Vagina (tissue), 2 donors: ENCODE results near the gene TTLL9.

Source experiments
- POLR2A ChIP-seq, 2 donors: fragments of 450-650 bp; IDR thresholded peaks; one replicate each; pipeline ENCODE4 v1.6.1; 2017; ENCODE audit warnings: antibody characterized with exemption in 2 of 2, mild to moderate bottlenecking in 2 of 2, moderate library complexity in 2 of 2
- TF ChIP-seq, protein P1 (sequence below), 3 experiments: fragments of 450-650 bp in 2 of 3; fragments of 200-600 bp in 1 of 3; sonication (generic) in 1 of 3; IDR thresholded peaks; one replicate each; pipeline ENCODE4 v1.5.1; 2017 to 2019; ENCODE audit warnings: antibody characterized with exemption in 3 of 3, mild to moderate bottlenecking in 2 of 3, moderate library complexity in 2 of 3

DNA sequence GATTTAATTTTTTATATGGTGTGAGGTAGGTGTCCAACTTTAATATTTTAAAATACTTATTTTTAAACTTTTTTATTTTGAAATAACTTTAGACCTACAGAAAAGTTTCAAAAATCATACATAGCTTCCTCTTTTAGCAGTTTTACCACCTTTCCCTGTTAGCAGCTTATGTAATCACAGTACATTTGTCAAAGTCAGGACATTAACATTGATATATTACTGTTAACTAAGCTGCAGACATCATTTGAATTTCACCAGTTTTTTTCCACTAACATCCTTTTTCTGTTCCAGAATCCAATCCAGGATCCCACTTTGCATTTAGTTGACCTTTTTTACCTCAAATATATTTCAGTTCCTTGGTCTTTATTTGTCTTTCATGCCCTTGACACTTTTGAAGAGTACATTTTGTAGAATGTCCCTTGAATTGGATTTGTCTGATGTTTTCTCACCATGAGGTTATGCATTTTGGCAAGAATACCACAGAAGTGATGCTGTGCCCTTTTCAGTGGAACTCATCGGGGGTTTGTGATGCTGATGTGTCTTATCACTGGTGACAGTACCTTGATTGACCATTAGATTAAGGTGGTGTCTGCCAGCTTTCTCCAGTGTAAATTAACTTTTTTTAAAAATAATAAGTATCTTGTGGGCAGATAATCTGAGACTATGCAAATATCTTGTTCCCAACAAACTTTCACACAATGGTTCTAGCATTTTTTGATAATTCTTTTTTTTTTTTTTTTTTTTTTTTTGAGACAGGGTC is 33.4 kb downstream of the TTLL9 start:
- TF ChIP-seq, protein P1, sequence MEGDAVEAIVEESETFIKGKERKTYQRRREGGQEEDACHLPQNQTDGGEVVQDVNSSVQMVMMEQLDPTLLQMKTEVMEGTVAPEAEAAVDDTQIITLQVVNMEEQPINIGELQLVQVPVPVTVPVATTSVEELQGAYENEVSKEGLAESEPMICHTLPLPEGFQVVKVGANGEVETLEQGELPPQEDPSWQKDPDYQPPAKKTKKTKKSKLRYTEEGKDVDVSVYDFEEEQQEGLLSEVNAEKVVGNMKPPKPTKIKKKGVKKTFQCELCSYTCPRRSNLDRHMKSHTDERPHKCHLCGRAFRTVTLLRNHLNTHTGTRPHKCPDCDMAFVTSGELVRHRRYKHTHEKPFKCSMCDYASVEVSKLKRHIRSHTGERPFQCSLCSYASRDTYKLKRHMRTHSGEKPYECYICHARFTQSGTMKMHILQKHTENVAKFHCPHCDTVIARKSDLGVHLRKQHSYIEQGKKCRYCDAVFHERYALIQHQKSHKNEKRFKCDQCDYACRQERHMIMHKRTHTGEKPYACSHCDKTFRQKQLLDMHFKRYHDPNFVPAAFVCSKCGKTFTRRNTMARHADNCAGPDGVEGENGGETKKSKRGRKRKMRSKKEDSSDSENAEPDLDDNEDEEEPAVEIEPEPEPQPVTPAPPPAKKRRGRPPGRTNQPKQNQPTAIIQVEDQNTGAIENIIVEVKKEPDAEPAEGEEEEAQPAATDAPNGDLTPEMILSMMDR (IDR thresholded peaks at IDR 0.05): no peak
- no peak for TF ChIP-seq POLR2A (IDR thresholded peaks at IDR 0.05)
